ENCODE data around the gene MCM6. TPM values are rescaled to one million over a fixed set of nuclear protein-coding genes. Genes with fewer than 3 reads are reported as not detected.

MCM6 gene
- total RNA-seq, 1 experiment from 2014 or later: 84.8 TPM

- ChIA-PET POLR2A (no interaction called here), RAD21 (ENCODE audit: low non-redundant PET in 1 of 2, low total read pairs in 2 of 2, uncharacterized antibody in 2 of 2, unreplicated experiment in 2 of 2) (no interaction called here), CTCF (no interaction called here)
- no peak overlapping the region for H3K27ac ChIP-seq (ENCODE audit: low read depth, low read length)
- H3K4me3 ChIP-seq (replicated peaks in 1 of 2; ENCODE audit: low read depth in 1 of 2, low read length in 2 of 2): no peak overlapping the region
- H3K79me2 ChIP-seq (ENCODE audit: insufficient read depth, low read length): peaks cover 54% of the 10 kb centered on the region
- intact Hi-C loops (cut with micrococcal nuclease): no loop called here
- peaks cover 5% of the 10 kb centered on the region; the same call in 1 of the 2 replicates for H4K20me1 ChIP-seq (ENCODE audit: insufficient read depth)
- H3K4me1 ChIP-seq (ENCODE audit: control insufficient read depth in 1 of 2, insufficient read depth in 2 of 2, low read length in 2 of 2): peaks cover 7 to 14% of the 10 kb centered on the region in 2 experiments; a peak in 2 of 4 replicates
- TF ChIP-seq YY1 (IDR thresholded peaks at IDR 0.05; ENCODE audit: extremely low read depth, insufficient replicate concordance, low read depth, low read length) (no peak), POLR2A (IDR thresholded peaks at IDR 0.05; ENCODE audit: borderline replicate concordance, extremely low read depth, insufficient read depth, insufficient read length) (no peak), EZH2 (IDR thresholded peaks at IDR 0.05) (no peak), MAX (IDR thresholded peaks at IDR 0.05) (no peak), FOSL1 (IDR thresholded peaks at IDR 0.05; ENCODE audit: low read depth) (no peak), SRF (IDR thresholded peaks at IDR 0.05; ENCODE audit: low read depth) (no peak), CBX3 (IDR thresholded peaks at IDR 0.05; ENCODE audit: low read depth) (no peak), JUND (IDR thresholded peaks at IDR 0.05) (no peak), SP1 (IDR thresholded peaks at IDR 0.05; ENCODE audit: low read depth) (no peak), SIN3A (IDR thresholded peaks at IDR 0.05; ENCODE audit: low read depth) (no peak), EGR1 (IDR thresholded peaks at IDR 0.05; ENCODE audit: low read depth) (no peak), ELF1 (IDR thresholded peaks at IDR 0.05; ENCODE audit: borderline replicate concordance, low read depth) (no peak), ZNF274 (IDR thresholded peaks at IDR 0.05; ENCODE audit: low read depth, low read length) (no peak), POLR2AphosphoS5 (IDR thresholded peaks at IDR 0.05; ENCODE audit: low read depth, low read length) (no peak), ZFX (IDR thresholded peaks at IDR 0.05) (no peak), CEBPB (IDR thresholded peaks at IDR 0.05; ENCODE audit: low read depth) (no peak)
- TF ChIP-seq, protein P1, sequence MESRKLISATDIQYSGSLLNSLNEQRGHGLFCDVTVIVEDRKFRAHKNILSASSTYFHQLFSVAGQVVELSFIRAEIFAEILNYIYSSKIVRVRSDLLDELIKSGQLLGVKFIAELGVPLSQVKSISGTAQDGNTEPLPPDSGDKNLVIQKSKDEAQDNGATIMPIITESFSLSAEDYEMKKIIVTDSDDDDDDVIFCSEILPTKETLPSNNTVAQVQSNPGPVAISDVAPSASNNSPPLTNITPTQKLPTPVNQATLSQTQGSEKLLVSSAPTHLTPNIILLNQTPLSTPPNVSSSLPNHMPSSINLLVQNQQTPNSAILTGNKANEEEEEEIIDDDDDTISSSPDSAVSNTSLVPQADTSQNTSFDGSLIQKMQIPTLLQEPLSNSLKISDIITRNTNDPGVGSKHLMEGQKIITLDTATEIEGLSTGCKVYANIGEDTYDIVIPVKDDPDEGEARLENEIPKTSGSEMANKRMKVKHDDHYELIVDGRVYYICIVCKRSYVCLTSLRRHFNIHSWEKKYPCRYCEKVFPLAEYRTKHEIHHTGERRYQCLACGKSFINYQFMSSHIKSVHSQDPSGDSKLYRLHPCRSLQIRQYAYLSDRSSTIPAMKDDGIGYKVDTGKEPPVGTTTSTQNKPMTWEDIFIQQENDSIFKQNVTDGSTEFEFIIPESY (IDR thresholded peaks at IDR 0.05; ENCODE audit: extremely low read depth, insufficient replicate concordance, low read length): no peak
- TF ChIP-seq, protein P2, sequence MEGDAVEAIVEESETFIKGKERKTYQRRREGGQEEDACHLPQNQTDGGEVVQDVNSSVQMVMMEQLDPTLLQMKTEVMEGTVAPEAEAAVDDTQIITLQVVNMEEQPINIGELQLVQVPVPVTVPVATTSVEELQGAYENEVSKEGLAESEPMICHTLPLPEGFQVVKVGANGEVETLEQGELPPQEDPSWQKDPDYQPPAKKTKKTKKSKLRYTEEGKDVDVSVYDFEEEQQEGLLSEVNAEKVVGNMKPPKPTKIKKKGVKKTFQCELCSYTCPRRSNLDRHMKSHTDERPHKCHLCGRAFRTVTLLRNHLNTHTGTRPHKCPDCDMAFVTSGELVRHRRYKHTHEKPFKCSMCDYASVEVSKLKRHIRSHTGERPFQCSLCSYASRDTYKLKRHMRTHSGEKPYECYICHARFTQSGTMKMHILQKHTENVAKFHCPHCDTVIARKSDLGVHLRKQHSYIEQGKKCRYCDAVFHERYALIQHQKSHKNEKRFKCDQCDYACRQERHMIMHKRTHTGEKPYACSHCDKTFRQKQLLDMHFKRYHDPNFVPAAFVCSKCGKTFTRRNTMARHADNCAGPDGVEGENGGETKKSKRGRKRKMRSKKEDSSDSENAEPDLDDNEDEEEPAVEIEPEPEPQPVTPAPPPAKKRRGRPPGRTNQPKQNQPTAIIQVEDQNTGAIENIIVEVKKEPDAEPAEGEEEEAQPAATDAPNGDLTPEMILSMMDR (IDR thresholded peaks at IDR 0.05 in 2 of 3, conservative IDR thresholded peaks at IDR 0.05 in 1 of 3; ENCODE audit: borderline replicate concordance in 1 of 3, insufficient read depth in 1 of 3, low read depth in 2 of 3, low read length in 2 of 3): no peak
- TF ChIP-seq, protein P3, sequence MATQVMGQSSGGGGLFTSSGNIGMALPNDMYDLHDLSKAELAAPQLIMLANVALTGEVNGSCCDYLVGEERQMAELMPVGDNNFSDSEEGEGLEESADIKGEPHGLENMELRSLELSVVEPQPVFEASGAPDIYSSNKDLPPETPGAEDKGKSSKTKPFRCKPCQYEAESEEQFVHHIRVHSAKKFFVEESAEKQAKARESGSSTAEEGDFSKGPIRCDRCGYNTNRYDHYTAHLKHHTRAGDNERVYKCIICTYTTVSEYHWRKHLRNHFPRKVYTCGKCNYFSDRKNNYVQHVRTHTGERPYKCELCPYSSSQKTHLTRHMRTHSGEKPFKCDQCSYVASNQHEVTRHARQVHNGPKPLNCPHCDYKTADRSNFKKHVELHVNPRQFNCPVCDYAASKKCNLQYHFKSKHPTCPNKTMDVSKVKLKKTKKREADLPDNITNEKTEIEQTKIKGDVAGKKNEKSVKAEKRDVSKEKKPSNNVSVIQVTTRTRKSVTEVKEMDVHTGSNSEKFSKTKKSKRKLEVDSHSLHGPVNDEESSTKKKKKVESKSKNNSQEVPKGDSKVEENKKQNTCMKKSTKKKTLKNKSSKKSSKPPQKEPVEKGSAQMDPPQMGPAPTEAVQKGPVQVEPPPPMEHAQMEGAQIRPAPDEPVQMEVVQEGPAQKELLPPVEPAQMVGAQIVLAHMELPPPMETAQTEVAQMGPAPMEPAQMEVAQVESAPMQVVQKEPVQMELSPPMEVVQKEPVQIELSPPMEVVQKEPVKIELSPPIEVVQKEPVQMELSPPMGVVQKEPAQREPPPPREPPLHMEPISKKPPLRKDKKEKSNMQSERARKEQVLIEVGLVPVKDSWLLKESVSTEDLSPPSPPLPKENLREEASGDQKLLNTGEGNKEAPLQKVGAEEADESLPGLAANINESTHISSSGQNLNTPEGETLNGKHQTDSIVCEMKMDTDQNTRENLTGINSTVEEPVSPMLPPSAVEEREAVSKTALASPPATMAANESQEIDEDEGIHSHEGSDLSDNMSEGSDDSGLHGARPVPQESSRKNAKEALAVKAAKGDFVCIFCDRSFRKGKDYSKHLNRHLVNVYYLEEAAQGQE (IDR thresholded peaks at IDR 0.05; ENCODE audit: low read depth): no peak
- TF ChIP-seq, protein P4, sequence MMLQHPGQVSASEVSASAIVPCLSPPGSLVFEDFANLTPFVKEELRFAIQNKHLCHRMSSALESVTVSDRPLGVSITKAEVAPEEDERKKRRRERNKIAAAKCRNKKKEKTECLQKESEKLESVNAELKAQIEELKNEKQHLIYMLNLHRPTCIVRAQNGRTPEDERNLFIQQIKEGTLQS (IDR thresholded peaks at IDR 0.05): no peak
- DNase-seq (ENCODE audit: low read depth, low spot score) (no peak), ATAC-seq (no peak)
- no TSS peak for BruUV-seq (replicated peaks)
- no peaks in the 10 kb centered on the region for H3K9me2 ChIP-seq (ENCODE audit: insufficient read depth)
- no peak overlapping the region for H3K9ac ChIP-seq (ENCODE audit: low read length)
- no peak overlapping the region for H3K4me2 ChIP-seq (ENCODE audit: low read length)
- peaks cover 43 to 49% of the 10 kb centered on the region in 2 experiments for H3K36me3 ChIP-seq (ENCODE audit: control insufficient read depth in 1 of 2, insufficient read depth in 2 of 2, low read length in 2 of 2)
- H2AFZ ChIP-seq (ENCODE audit: low read depth, low read length, poor library complexity, severe bottlenecking): no peak overlapping the region
- no peaks in the 10 kb centered on the region for H3K9me3 ChIP-seq (ENCODE audit: control insufficient read depth in 1 of 2, insufficient read depth in 1 of 2, low read depth in 1 of 2, low read length in 2 of 2)
- no peaks in the 10 kb centered on the region for H3K27me3 ChIP-seq (ENCODE audit: insufficient read depth, low read length)
These were observed 5.7 kb downstream of the MCM6 start for GRCh38 chr2:135870571-135870970.

Measured in HCT116 (cell line).